ENCODE measurements around the gene CLEC3A. TPM values are rescaled to one million over a fixed set of nuclear protein-coding genes. Genes with fewer than 3 reads are reported as not detected.

CLEC3A gene
- polyA plus RNA-seq, 1 donor (not counting 4 experiments of a cell fraction or from before 2014, with no cell fraction given): not detected

GRCh38 chr16:77975942-77976341 is 46.4 kb upstream of the CLEC3A start:
- no peak overlapping the region for H3K4me2 ChIP-seq (ENCODE audit: control insufficient read depth, extremely low read depth, insufficient read depth, low read depth, low read length)
- no peaks in the 10 kb centered on the region for H3K4me1 ChIP-seq (ENCODE audit: control insufficient read depth, extremely low read depth, insufficient read depth, low read length)
- no peaks in the 10 kb centered on the region for H3K27me3 ChIP-seq (ENCODE audit: control insufficient read depth, extremely low read depth, insufficient read depth, low read length)
- H3K9me1 ChIP-seq (ENCODE audit: control insufficient read depth, extremely low read depth, insufficient read depth, low read length): no peaks in the 10 kb centered on the region
- no peak overlapping the region for H3K4me3 ChIP-seq (ENCODE audit: control insufficient read depth in 2 of 3, extremely low read depth in 1 of 3, insufficient read depth in 2 of 3, low read depth in 1 of 3, low read length in 3 of 3)
- no peak overlapping the region for H2AFZ ChIP-seq (ENCODE audit: control insufficient read depth, low read length)
- TF ChIP-seq CTCF (optimal IDR thresholded peaks at IDR 0.05 in 1 of 3, IDR thresholded peaks at IDR 0.05 in 1 of 3, conservative IDR thresholded peaks at IDR 0.05 in 1 of 3; ENCODE audit: extremely low read depth in 1 of 3, insufficient read depth in 2 of 3, low read length in 3 of 3) (no peak), EZH2 (IDR thresholded peaks at IDR 0.05; ENCODE audit: low read length) (no peak)
- dilution Hi-C loops (cut with MboI; ENCODE audit: extremely low pct_ligation_motif_present, low sequenced_read_pairs): no loop called here
- no peak for FAIRE-seq
- no peak for DNase-seq (ENCODE audit: low read depth, low spot score)
- H3K9ac ChIP-seq (ENCODE audit: control insufficient read depth, extremely low read depth, insufficient read depth, low read length): no peak overlapping the region
- no peaks in the 10 kb centered on the region for H3K79me2 ChIP-seq (ENCODE audit: control insufficient read depth, insufficient read depth, low read length)
- H3K27ac ChIP-seq (ENCODE audit: control insufficient read depth, insufficient read depth, low read length): no peak overlapping the region
- H3K36me3 ChIP-seq (ENCODE audit: control insufficient read depth in 2 of 2, extremely low read depth in 1 of 2, insufficient read depth in 2 of 2, low read length in 2 of 2): no peaks in the 10 kb centered on the region
- H4K20me1 ChIP-seq (ENCODE audit: control insufficient read depth, extremely low read depth, insufficient read depth, low read length): no peaks in the 10 kb centered on the region
- no peaks in the 10 kb centered on the region for H3K9me3 ChIP-seq (ENCODE audit: control insufficient read depth, low read depth, low read length)

GRCh38 chr16:77977339-77977738 is 45.0 kb upstream of the CLEC3A start:
- Histone ChIP-seq H3K36me3 (ENCODE audit: control insufficient read depth in 2 of 2, extremely low read depth in 1 of 2, insufficient read depth in 2 of 2, low read length in 2 of 2) (no peaks in the 10 kb centered on the region), H2AFZ (ENCODE audit: control insufficient read depth, low read length) (no peak overlapping the region), H3K27ac (ENCODE audit: control insufficient read depth, insufficient read depth, low read length) (no peak overlapping the region), H3K9me1 (ENCODE audit: control insufficient read depth, extremely low read depth, insufficient read depth, low read length) (no peaks in the 10 kb centered on the region), H3K79me2 (ENCODE audit: control insufficient read depth, insufficient read depth, low read length) (no peaks in the 10 kb centered on the region), H4K20me1 (ENCODE audit: control insufficient read depth, extremely low read depth, insufficient read depth, low read length) (no peaks in the 10 kb centered on the region), H3K4me1 (ENCODE audit: control insufficient read depth, extremely low read depth, insufficient read depth, low read length) (no peaks in the 10 kb centered on the region), H3K4me3 (ENCODE audit: control insufficient read depth in 2 of 3, extremely low read depth in 1 of 3, insufficient read depth in 2 of 3, low read depth in 1 of 3, low read length in 3 of 3) (no peak overlapping the region), H3K9ac (ENCODE audit: control insufficient read depth, extremely low read depth, insufficient read depth, low read length) (no peak overlapping the region), H3K4me2 (ENCODE audit: control insufficient read depth, extremely low read depth, insufficient read depth, low read depth, low read length) (no peak overlapping the region), H3K9me3 (ENCODE audit: control insufficient read depth, low read depth, low read length) (no peaks in the 10 kb centered on the region), H3K27me3 (ENCODE audit: control insufficient read depth, extremely low read depth, insufficient read depth, low read length) (no peaks in the 10 kb centered on the region)
- TF ChIP-seq EZH2 (IDR thresholded peaks at IDR 0.05; ENCODE audit: low read length): no peak
- TF ChIP-seq CTCF (optimal IDR thresholded peaks at IDR 0.05 in 1 of 3, IDR thresholded peaks at IDR 0.05 in 1 of 3, conservative IDR thresholded peaks at IDR 0.05 in 1 of 3; ENCODE audit: extremely low read depth in 1 of 3, insufficient read depth in 2 of 3, low read length in 3 of 3): no peak
- FAIRE-seq: no peak
- DNase-seq (ENCODE audit: low read depth, low spot score): no peak
- dilution Hi-C loops (cut with MboI; ENCODE audit: extremely low pct_ligation_motif_present, low sequenced_read_pairs): no loop called here
